HG03175 (cell line): ENCODE results near the gene DAB1.

Source experiments
- ATAC-seq: cut with Tn5 transposase; IDR thresholded peaks from one replicate; pipeline ENCODE4 v1.9.1; 2021; ENCODE audit warnings: mild to moderate bottlenecking, moderate library complexity; ENCODE audit not compliant: unreplicated experiment

DAB1 gene

GRCh38 chr1:57423656-57424211 is at the start of gene DAB1:
DAB1 (minus strand) TSS chr1:57424060; CDS start chr1:57291030, 133,030 bp downstream.
- no peak for ATAC-seq

- no peak for ATAC-seq
These were observed 49.6 kb upstream of the DAB1 start for GRCh38 chr1:57473448-57473847.

GRCh38 chr1:57471995-57472394 is 48.1 kb upstream of the DAB1 start:
- no peak for ATAC-seq

GRCh38 chr1:57470036-57470435 is 46.2 kb upstream of the DAB1 start:
- no peak for ATAC-seq

GRCh38 chr1:57468641-57469523 is 45.0 kb upstream of the DAB1 start:
- no peak for ATAC-seq

GRCh38 chr1:57467830-57468229 is 44.0 kb upstream of the DAB1 start:
- no peak for ATAC-seq

GRCh38 chr1:57464756-57465155 is 40.9 kb upstream of the DAB1 start:
- ATAC-seq: no peak

GRCh38 chr1:57463343-57463742 is 39.5 kb upstream of the DAB1 start:
- no peak for ATAC-seq

GRCh38 chr1:57461405-57461804 is 37.5 kb upstream of the DAB1 start:
- no peak for ATAC-seq

- no peak for ATAC-seq
These were observed 27.7 kb upstream of the DAB1 start for GRCh38 chr1:57451516-57451915.

GRCh38 chr1:57450981-57451380 is 27.1 kb upstream of the DAB1 start:
- no peak for ATAC-seq

- ATAC-seq: no peak
These were observed 23.7 kb upstream of the DAB1 start for GRCh38 chr1:57447551-57447950.

GRCh38 chr1:57443004-57443403 is 19.1 kb upstream of the DAB1 start:
- ATAC-seq: no peak

GRCh38 chr1:57440096-57440495 is 16.2 kb upstream of the DAB1 start:
- no peak for ATAC-seq

- no peak for ATAC-seq
These were observed 7.5 kb upstream of the DAB1 start for GRCh38 chr1:57431400-57431799.

- no peak for ATAC-seq
These were observed 569 bp upstream of the DAB1 start for GRCh38 chr1:57424231-57425027.

GRCh38 chr1:57423135-57423655 is 665 bp downstream of the DAB1 start:
- no peak for ATAC-seq

GRCh38 chr1:57422271-57423134 is 1.4 kb downstream of the DAB1 start:
- no peak for ATAC-seq

- no peak for ATAC-seq
These were observed 2.1 kb downstream of the DAB1 start for GRCh38 chr1:57421806-57422205.

- ATAC-seq: no peak
These were observed 2.7 kb downstream of the DAB1 start for GRCh38 chr1:57420981-57421785.
